Measurements from ENCODE around the gene MIEN1. TPM values are rescaled to one million over a fixed set of nuclear protein-coding genes. Genes with fewer than 3 reads are reported as not detected.
A peak's percentile ranks its signal among the peaks of the same experiment; 100 is the strongest.

The MIEN1 gene
- total RNA-seq, 1 experiment from 2014 or later: 40.6 TPM

GRCh38 chr17:39754161-39754957 is 24.0 kb upstream of the MIEN1 start (continued):
- TF ChIP-seq PRRX2 (CRISPR knock-in tag; IDR thresholded peaks at IDR 0.05) (0 out of 2 replicates have a peak, but pooled peaks have one; percentile 14), NFE2L1 (CRISPR knock-in tag; IDR thresholded peaks at IDR 0.05) (peak; percentile 48; the same call in 1 of the 2 replicates), TCF7 (CRISPR knock-in tag; IDR thresholded peaks at IDR 0.05; ENCODE audit: low read depth) (no peak), ZBTB21 (CRISPR knock-in tag; IDR thresholded peaks at IDR 0.05; ENCODE audit: borderline replicate concordance) (peak; percentile 14; the same call in 1 of the 2 replicates), JUN (CRISPR knock-in tag; IDR thresholded peaks at IDR 0.05) (0 out of 2 replicates have a peak, but pooled peaks have one; percentile 33), MXD4 (CRISPR knock-in tag; IDR thresholded peaks at IDR 0.05; ENCODE audit: borderline replicate concordance) (no peak), IRF2 (CRISPR knock-in tag; IDR thresholded peaks at IDR 0.05; ENCODE audit: borderline replicate concordance, low read depth) (no peak), ZNF219 (CRISPR knock-in tag; IDR thresholded peaks at IDR 0.05; ENCODE audit: borderline replicate concordance) (peak; percentile 52; the same call in 1 of the 2 replicates), TEAD1 (CRISPR knock-in tag; IDR thresholded peaks at IDR 0.05) (peak; percentile 45; the same call in 1 of the 2 replicates), GRHL2 (CRISPR knock-in tag; IDR thresholded peaks at IDR 0.05; ENCODE audit: insufficient replicate concordance, severe bottlenecking) (no peak), ETV6 (CRISPR knock-in tag; IDR thresholded peaks at IDR 0.05) (peak; percentile 90; the same call in 1 of the 2 replicates), SMAD4 (CRISPR knock-in tag; IDR thresholded peaks at IDR 0.05) (no peak), ZNF512 (CRISPR knock-in tag; IDR thresholded peaks at IDR 0.05; ENCODE audit: borderline replicate concordance) (no peak), ZNF121 (CRISPR knock-in tag; IDR thresholded peaks at IDR 0.05) (peak; percentile 32; the same call in 1 of the 2 replicates), ZNF396 (CRISPR knock-in tag; IDR thresholded peaks at IDR 0.05; ENCODE audit: borderline replicate concordance) (no peak), MYBL2 (CRISPR knock-in tag; IDR thresholded peaks at IDR 0.05) (no peak; the same call in 1 of the 2 replicates), FOXK1 (CRISPR knock-in tag; IDR thresholded peaks at IDR 0.05) (peak; percentile 43), ATF3 (CRISPR knock-in tag; conservative IDR thresholded peaks at IDR 0.05) (no peak), AR (CRISPR knock-in tag; IDR thresholded peaks at IDR 0.05) (no peak), IRF1 (CRISPR knock-in tag; IDR thresholded peaks at IDR 0.05) (no peak; the same call in 1 of the 2 replicates), NR3C1 (CRISPR knock-in tag; conservative IDR thresholded peaks at IDR 0.05; ENCODE audit: low read depth) (no peak), ZNF416 (CRISPR knock-in tag; IDR thresholded peaks at IDR 0.05) (no peak), ATF2 (CRISPR knock-in tag; IDR thresholded peaks at IDR 0.05; ENCODE audit: borderline replicate concordance, low read depth) (no peak), ZNF232 (CRISPR knock-in tag; IDR thresholded peaks at IDR 0.05) (peak; percentile 55; the same call in 1 of the 2 replicates), NR2C2 (CRISPR knock-in tag; IDR thresholded peaks at IDR 0.05) (no peak), CDX4 (CRISPR knock-in tag; IDR thresholded peaks at IDR 0.05; ENCODE audit: borderline replicate concordance) (no peak), ZNF281 (CRISPR knock-in tag; IDR thresholded peaks at IDR 0.05) (peak; percentile 70; the same call in 1 of the 2 replicates), ZNF317 (CRISPR knock-in tag; IDR thresholded peaks at IDR 0.05; ENCODE audit: borderline replicate concordance, low read depth) (no peak), NFATC4 (CRISPR knock-in tag; IDR thresholded peaks at IDR 0.05) (no peak)

Measured in WTC11 (cell line).